Sigmoid colon (tissue), 7 donors: Measurements from ENCODE around the gene TCTA. TPM values are rescaled to one million over a fixed set of nuclear protein-coding genes. Genes with fewer than 3 reads are reported as not detected.

Experiments
- DNase-seq: peaks from one replicate; pipeline ENCODE4 v3.0.0-alpha.2; 2019
- H3K27ac ChIP-seq, 4 donors: fragments of 200-600 bp; sonication (generic); one replicate each; pipeline ENCODE4 v1.5.1; 2016 to 2019; ENCODE audit warnings: mild to moderate bottlenecking in 1 of 4
- H3K27me3 ChIP-seq, 3 donors: fragments of 200-600 bp; sonication (generic); one replicate each; pipeline ENCODE4 v1.5.1; 2019; ENCODE audit warnings: mild to moderate bottlenecking in 1 of 3
- H3K36me3 ChIP-seq, 4 donors: fragments of 200-600 bp; sonication (generic); one replicate each; pipeline ENCODE4 v1.5.1; 2016 to 2019
- H3K4me1 ChIP-seq, 4 donors: fragments of 200-600 bp; sonication (generic); one replicate each; pipeline ENCODE4 v1.5.1; 2017 to 2019
- H3K4me3 ChIP-seq, 4 donors: fragments of 200-600 bp; sonication (generic); one replicate each; pipeline ENCODE4 v1.5.1; 2017 to 2019; ENCODE audit warnings: mild to moderate bottlenecking in 2 of 4, moderate library complexity in 1 of 4
- H3K9me3 ChIP-seq, 4 donors: fragments of 200-600 bp in 3 of 4; sonication (generic) in 3 of 4; one replicate each; pipeline versions ENCODE4 v1.5.1 to v1.6.1; 2013 to 2019
- EP300 ChIP-seq, 4 donors: sonication (generic); formaldehyde crosslinking; IDR thresholded peaks; one replicate each; pipeline ENCODE4 v1.6.1; 2017; ENCODE audit warnings: antibody characterized with exemption in 4 of 4
- POLR2A ChIP-seq, 2 donors: fragments of 450-650 bp; IDR thresholded peaks; one replicate each; pipeline ENCODE4 v1.6.1; 2016; ENCODE audit warnings: antibody characterized with exemption in 2 of 2, mild to moderate bottlenecking in 2 of 2, moderate library complexity in 2 of 2
- POLR2AphosphoS5 ChIP-seq, 4 donors: sonication (generic); formaldehyde crosslinking; IDR thresholded peaks; one replicate each; pipeline ENCODE4 v1.6.1; 2017; ENCODE audit warnings: antibody characterized with exemption in 4 of 4
- WGBS, 2 donors: extraction: QIAGEN DNeasy Blood & Tissue Kit; methylation state at CpG; one replicate each; pipeline ENCODE4 v1.1.7; 2013; 5-methylcytosine and 5-hydroxymethylcytosine counted together
- intact Hi-C: fragments of 100-400 bp; cut with DNase I; formaldehyde crosslinking; loops from one replicate; pipeline ENCODE4 v1.15.1; 2023
- polyA plus RNA-seq, 3 donors: library from polyadenylated mRNA; stranded (reverse); fragments of 200-250 nt; gene quantifications; one replicate each; pipeline ENCODE4 v1.2.3, GENCODE V29; 2013
- total RNA-seq, 4 donors: library from RNA; depleted of rRNA; stranded (reverse); fragments of >200 nt; gene quantifications; one replicate each; pipeline ENCODE4 v1.1.0, GENCODE V29; 2016
- TF ChIP-seq, protein P1 (sequence below), 4 experiments: fragments of 450-650 bp in 3 of 4; fragments of 200-600 bp in 1 of 4; IDR thresholded peaks; one replicate each; pipeline ENCODE4 v1.5.1; 2016 to 2019; ENCODE audit warnings: antibody characterized with exemption in 4 of 4, mild to moderate bottlenecking in 3 of 4, moderate library complexity in 2 of 4
- donor health status: healthy with polysubstance abuse.
- donor health status: Bipolar disorder and iron deficiency.
- donor health status: healthy.

Gene TCTA
- total and polyA plus RNA-seq, 7 donors, result 15.1 to 47.6 (median 25.0) TPM

DNA sequence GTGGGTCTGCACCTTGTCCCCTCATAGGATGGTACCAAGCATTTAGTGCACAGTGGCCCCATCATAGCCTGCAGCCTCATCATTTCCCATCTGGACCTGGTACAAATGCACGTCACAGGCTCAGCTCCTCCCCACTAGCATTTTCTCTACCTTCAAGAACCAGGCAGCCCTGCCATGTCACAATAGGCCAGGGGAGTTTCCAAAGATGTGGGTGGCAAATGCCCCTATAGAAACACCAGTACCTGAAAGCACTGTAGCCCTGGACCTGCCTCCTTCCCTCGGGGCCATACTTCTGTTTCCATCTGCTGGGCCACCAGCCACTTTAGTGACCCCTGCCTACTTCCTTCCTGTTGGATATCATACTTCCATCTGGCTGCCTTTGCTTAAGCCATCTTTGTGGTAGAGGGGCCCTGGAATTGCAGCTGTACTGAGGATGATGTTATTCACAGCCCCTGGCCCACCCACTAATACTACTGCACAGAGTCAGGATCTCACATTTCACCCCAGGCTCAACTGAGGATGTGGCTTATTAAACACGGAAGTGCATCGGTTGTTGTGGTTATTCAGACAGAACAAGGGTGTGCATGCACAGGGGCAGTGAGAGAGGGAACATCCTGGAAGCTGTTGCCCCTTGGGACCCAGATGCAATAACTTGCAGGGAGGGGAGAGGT, 3.8 kb downstream of the TCTA start:
- WGBS, 2 donors, result 31 to 54% methylated on average over 4 of the region's 4 CpGs
- peaks cover 0 to 36% (median 19%) of the 10 kb centered on the region in 4 donors for H3K4me1 ChIP-seq
- H3K36me3 ChIP-seq, result peaks cover 0 to 43% (median 0%) of the 10 kb centered on the region in 4 donors
- no peaks in the 10 kb centered on the region for H3K27me3 ChIP-seq
- no peaks in the 10 kb centered on the region for H3K9me3 ChIP-seq
- intact Hi-C loops, result no loop called here
- peak overlapping the region in 3 of 4 donors; percentile 3 to 31 (median 26) for H3K27ac ChIP-seq
- TF ChIP-seq, protein P1, sequence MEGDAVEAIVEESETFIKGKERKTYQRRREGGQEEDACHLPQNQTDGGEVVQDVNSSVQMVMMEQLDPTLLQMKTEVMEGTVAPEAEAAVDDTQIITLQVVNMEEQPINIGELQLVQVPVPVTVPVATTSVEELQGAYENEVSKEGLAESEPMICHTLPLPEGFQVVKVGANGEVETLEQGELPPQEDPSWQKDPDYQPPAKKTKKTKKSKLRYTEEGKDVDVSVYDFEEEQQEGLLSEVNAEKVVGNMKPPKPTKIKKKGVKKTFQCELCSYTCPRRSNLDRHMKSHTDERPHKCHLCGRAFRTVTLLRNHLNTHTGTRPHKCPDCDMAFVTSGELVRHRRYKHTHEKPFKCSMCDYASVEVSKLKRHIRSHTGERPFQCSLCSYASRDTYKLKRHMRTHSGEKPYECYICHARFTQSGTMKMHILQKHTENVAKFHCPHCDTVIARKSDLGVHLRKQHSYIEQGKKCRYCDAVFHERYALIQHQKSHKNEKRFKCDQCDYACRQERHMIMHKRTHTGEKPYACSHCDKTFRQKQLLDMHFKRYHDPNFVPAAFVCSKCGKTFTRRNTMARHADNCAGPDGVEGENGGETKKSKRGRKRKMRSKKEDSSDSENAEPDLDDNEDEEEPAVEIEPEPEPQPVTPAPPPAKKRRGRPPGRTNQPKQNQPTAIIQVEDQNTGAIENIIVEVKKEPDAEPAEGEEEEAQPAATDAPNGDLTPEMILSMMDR (IDR thresholded peaks at IDR 0.05), result no peak
- TF ChIP-seq POLR2A (IDR thresholded peaks at IDR 0.05), result no peak
- no peak for TF ChIP-seq EP300 (IDR thresholded peaks at IDR 0.05)
- no peak for TF ChIP-seq POLR2AphosphoS5 (IDR thresholded peaks at IDR 0.05)
- DNase-seq, result no peak
- no peak overlapping the region for H3K4me3 ChIP-seq

DNA sequence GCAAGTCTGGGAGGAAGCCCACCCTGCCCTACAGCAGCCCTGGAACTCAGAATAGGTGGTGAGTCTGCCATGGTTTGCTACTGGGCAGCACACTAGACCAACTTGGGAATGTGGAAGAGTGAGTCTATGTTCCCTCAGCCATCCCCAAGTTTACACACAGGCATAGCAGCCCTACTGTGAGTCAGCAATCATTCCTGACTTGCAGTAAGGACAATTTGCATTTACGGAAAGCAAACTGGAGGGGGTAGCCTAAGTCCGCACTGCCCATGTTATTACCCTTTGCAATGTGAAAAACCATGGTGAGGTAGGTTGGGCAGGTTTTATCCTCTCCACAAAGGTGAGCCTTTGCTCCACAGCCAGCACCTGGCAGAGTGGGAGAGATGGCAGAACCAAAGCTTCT, 4.6 kb downstream of the TCTA start:
- H3K27ac ChIP-seq, result peak overlapping the region in 2 of 4 donors; percentile 3 to 31
- WGBS, 2 donors, result 94 to 97% methylated on average over 2 of the region's 2 CpGs

DNA sequence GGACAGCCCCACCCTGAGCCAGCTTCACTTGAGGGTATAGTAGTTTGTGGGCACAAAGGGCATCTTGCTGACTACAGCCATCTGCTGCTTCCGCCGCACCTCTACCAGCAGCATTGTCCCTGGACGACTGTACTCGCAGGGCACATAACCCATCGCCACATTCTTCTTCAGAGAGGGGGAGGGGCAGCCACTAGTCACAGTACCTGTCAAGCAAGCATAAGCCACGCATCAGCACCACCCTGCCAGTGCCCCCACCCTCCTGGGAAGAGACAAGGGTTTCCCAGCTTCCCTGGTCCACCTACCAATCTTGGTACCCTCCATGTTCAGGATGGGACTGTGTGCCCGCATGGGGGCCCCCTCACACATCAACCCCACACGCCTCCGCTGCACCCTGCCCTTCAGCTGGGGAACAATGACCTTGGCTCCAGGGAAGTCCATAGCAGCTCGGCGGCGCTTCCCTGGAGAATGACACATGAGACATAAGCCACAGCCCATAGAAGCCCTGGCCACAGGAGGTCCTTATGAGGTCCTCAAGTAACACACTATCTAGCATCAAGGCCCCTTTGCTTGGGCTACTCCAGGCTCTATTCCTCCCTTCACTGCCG, 5.4 kb downstream of the TCTA start:
- intact Hi-C loops, result no loop called here
- peaks cover 0 to 49% (median 32%) of the 10 kb centered on the region in 4 donors for H3K4me1 ChIP-seq
- no peak for TF ChIP-seq POLR2A (IDR thresholded peaks at IDR 0.05)
- TF ChIP-seq, protein P1 (IDR thresholded peaks at IDR 0.05), result no peak
- TF ChIP-seq EP300 (IDR thresholded peaks at IDR 0.05), result no peak
- TF ChIP-seq POLR2AphosphoS5 (IDR thresholded peaks at IDR 0.05), result no peak
- H3K9me3 ChIP-seq, result no peaks in the 10 kb centered on the region
- H3K4me3 ChIP-seq, result no peak overlapping the region
- no peak for DNase-seq
- no peak overlapping the region for H3K27ac ChIP-seq
- peaks cover 0 to 43% (median 0%) of the 10 kb centered on the region in 4 donors for H3K36me3 ChIP-seq
- no peaks in the 10 kb centered on the region for H3K27me3 ChIP-seq
- WGBS, 2 donors, result 91 to 92% methylated on average over 13 of the region's 13 CpGs

More for the DNA sequence above, 4.6 kb downstream of the TCTA start:
- Histone ChIP-seq H3K4me3 (no peak overlapping the region), H3K4me1 (peaks cover 0 to 44% (median 25%) of the 10 kb centered on the region in 4 donors), H3K27me3 (no peaks in the 10 kb centered on the region), H3K9me3 (no peaks in the 10 kb centered on the region), H3K36me3 (peaks cover 0 to 43% (median 0%) of the 10 kb centered on the region in 4 donors)
- no peak for DNase-seq
- TF ChIP-seq, protein P1 (IDR thresholded peaks at IDR 0.05), result no peak
- TF ChIP-seq POLR2A (IDR thresholded peaks at IDR 0.05) (no peak), EP300 (IDR thresholded peaks at IDR 0.05) (no peak), POLR2AphosphoS5 (IDR thresholded peaks at IDR 0.05) (no peak)
- intact Hi-C loops, result no loop called here

DNA sequence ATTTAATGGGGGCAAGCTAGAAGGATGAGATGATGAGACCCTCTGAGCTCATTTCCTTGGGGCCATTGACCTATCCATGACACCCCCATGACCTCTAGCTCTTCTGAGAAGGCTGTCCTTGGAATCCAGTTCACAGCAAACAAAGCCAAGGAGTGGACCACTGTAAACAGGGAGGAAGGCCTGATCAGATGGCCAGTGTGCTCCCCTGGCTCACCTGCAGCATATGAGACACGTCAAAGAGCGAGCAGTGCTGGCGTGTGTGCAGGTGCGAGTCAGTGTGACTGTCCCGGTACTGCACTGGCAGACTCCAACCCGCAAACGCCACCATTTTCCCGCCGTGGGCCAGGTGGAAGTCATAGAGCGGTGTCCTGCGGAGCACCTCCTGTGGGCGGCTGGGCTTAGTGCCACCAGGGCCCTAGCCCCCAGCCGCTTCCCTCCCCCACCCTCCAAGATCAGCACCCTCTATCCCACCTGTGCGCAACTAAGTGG, 9.7 kb downstream of the TCTA start:
- Histone ChIP-seq H3K36me3 (peaks cover 0 to 48% (median 10%) of the 10 kb centered on the region in 4 donors), H3K4me1 (peaks cover 0 to 22% (median 17%) of the 10 kb centered on the region in 4 donors), H3K27me3 (no peaks in the 10 kb centered on the region), H3K4me3 (peak overlapping the region; percentile 26 to 44 (median 39)), H3K27ac (peak overlapping the region; percentile 15 to 63 (median 42)), H3K9me3 (no peaks in the 10 kb centered on the region)
- TF ChIP-seq POLR2A (IDR thresholded peaks at IDR 0.05) (no peak), EP300 (IDR thresholded peaks at IDR 0.05) (no peak), POLR2AphosphoS5 (IDR thresholded peaks at IDR 0.05) (no peak)
- TF ChIP-seq, protein P1 (IDR thresholded peaks at IDR 0.05), result no peak
- DNase-seq, result no peak
- WGBS, 2 donors, result 14 to 37% methylated on average over 14 of the region's 14 CpGs
- intact Hi-C loops, result no loop called here
